Keratinocyte (primary cell): Measurements from ENCODE around the gene SORBS1. TPM values are rescaled to one million over a fixed set of nuclear protein-coding genes. Genes with fewer than 3 reads are reported as not detected.

ENCODE experiments used
- DNase-seq: peaks from one replicate; pipeline ENCODE4 v3.0.0-alpha.2; 2011; ENCODE audit warnings: low read depth, missing footprints, low spot score
- FAIRE-seq: peaks from 2 replicates; lab custom pipeline; 2011; peaks lifted over from hg19 to GRCh38; lab: Jason Lieb, UNC
- H2AFZ ChIP-seq: 2 replicates; pipeline ENCODE4 v1.6.0; 2012; ENCODE audit warnings: low read length, control low read depth, inconsistent platforms; ENCODE audit not compliant: control insufficient read depth
- H3K27ac ChIP-seq: 2 replicates; pipeline ENCODE4 v1.5.1; 2011; ENCODE audit warnings: low read length; ENCODE audit not compliant: control insufficient read depth, insufficient read depth
- H3K27me3 ChIP-seq: 3 replicates; pipeline ENCODE4 v1.6.0; 2011; ENCODE audit warnings: low read length; ENCODE audit not compliant: control insufficient read depth, insufficient read depth; ENCODE audit errors: extremely low read depth
- H3K36me3 ChIP-seq, 2 experiments: 2 replicates in 1 of 2; 3 replicates in 1 of 2; pipeline ENCODE4 v1.5.1; 2011; ENCODE audit warnings: low read length in 2 of 2, mild to moderate bottlenecking in 1 of 2; ENCODE audit not compliant: control insufficient read depth in 2 of 2, insufficient read depth in 2 of 2; ENCODE audit errors: extremely low read depth in 1 of 2
- H3K4me1 ChIP-seq: 3 replicates; pipeline ENCODE4 v1.5.1; 2011; ENCODE audit warnings: low read length; ENCODE audit not compliant: control insufficient read depth, insufficient read depth; ENCODE audit errors: extremely low read depth
- H3K4me2 ChIP-seq: 3 replicates; pipeline ENCODE4 v1.6.0; 2011; ENCODE audit warnings: low read depth, low read length; ENCODE audit not compliant: control insufficient read depth, insufficient read depth; ENCODE audit errors: extremely low read depth
- H3K4me3 ChIP-seq, 3 experiments: fragments of 200-600 bp in 1 of 3; sonication (generic) in 1 of 3; 2 replicates in 2 of 3; 3 replicates in 1 of 3; pipeline ENCODE4 v1.5.1; 2011 to 2016; ENCODE audit warnings: low read length in 3 of 3, mild to moderate bottlenecking in 3 of 3, control low read depth in 2 of 3, inconsistent platforms in 1 of 3, low read depth in 1 of 3, mixed read lengths in 1 of 3, mixed run types in 1 of 3, moderate library complexity in 1 of 3; ENCODE audit not compliant: control insufficient read depth in 2 of 3, insufficient read depth in 2 of 3; ENCODE audit errors: extremely low read depth in 1 of 3
- H3K79me2 ChIP-seq: 2 replicates; pipeline ENCODE4 v1.6.0; 2012; ENCODE audit warnings: low read length; ENCODE audit not compliant: control insufficient read depth, insufficient read depth
- H3K9ac ChIP-seq: 3 replicates; pipeline ENCODE4 v1.6.0; 2011; ENCODE audit warnings: low read length; ENCODE audit not compliant: control insufficient read depth, insufficient read depth; ENCODE audit errors: extremely low read depth
- H3K9me1 ChIP-seq: 3 replicates; pipeline ENCODE4 v1.6.0; 2011; ENCODE audit warnings: low read length; ENCODE audit not compliant: control insufficient read depth, insufficient read depth; ENCODE audit errors: extremely low read depth
- H3K9me3 ChIP-seq: 2 replicates; pipeline ENCODE4 v1.5.1; 2012; ENCODE audit warnings: low read depth, low read length; ENCODE audit not compliant: control insufficient read depth
- H4K20me1 ChIP-seq: 3 replicates; pipeline ENCODE4 v1.6.0; 2011; ENCODE audit warnings: low read length; ENCODE audit not compliant: control insufficient read depth, insufficient read depth; ENCODE audit errors: extremely low read depth
- EZH2 ChIP-seq: IDR thresholded peaks from one replicate; pipeline ENCODE4 v1.6.1; 2012; ENCODE audit warnings: inconsistent platforms, mild to moderate bottlenecking, low read length, moderate library complexity
- dilution Hi-C: fragments of 300-500 bp; cut with MboI; formaldehyde crosslinking; loops from one replicate; pipeline ENCODE4 v1.7.0; 2020; ENCODE audit warnings: low sequenced_read_pairs; ENCODE audit not compliant: extremely low pct_ligation_motif_present
- polyA plus RNA-seq, 5 experiments: library from polyadenylated mRNA; depleted of rRNA in 3 of 5; stranded (reverse) in 3 of 5; stranded (forward) in 1 of 5; unstranded in 1 of 5; fragments of >200 nt; gene quantifications; 1 replicate in 1 of 5; 2 replicates in 3 of 5; 3 replicates in 1 of 5; pipeline versions ENCODE4 v1.2.1 to v1.2.3, GENCODE V29; 2011 to 2012; ENCODE audit warnings: missing spikeins in 2 of 5, low read depth in 1 of 5, low replicate concordance in 1 of 5
- TF ChIP-seq, protein P1 (sequence below), 3 experiments: IDR thresholded peaks in 1 of 3; conservative IDR thresholded peaks in 1 of 3; optimal IDR thresholded peaks in 1 of 3; 2 replicates in 2 of 3; 3 replicates in 1 of 3; pipeline versions ENCODE3 to v1.5.1; 2011; ENCODE audit warnings: low read length in 3 of 3, mild to moderate bottlenecking in 3 of 3, moderate library complexity in 2 of 3, control low read depth in 1 of 3, inconsistent platforms in 1 of 3; ENCODE audit not compliant: insufficient read depth in 2 of 3; ENCODE audit errors: extremely low read depth in 1 of 3

The SORBS1 gene
- polyA plus RNA-seq, 1 donor (not counting 4 experiments of a cell fraction or from before 2014, with no cell fraction given): 0.42 TPM

DNA sequence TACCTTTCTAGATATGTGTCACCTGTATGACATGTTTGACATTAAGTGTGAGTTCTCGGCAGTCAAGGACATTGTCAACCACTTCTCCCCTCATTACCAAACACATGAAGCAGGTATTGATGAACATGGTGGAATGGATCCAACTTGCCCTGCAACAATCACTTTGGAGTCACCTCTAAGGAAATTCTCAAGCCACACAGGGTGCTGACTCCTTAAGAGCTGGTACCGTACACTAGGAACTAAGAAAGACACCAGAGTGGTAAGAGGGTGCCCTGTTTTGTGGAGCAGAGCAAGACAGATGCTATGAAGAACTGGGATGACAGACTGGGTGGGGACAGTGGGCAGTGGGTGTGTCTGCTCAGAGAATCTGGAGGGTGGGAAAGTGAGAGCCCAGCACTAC is 17.4 kb upstream of the SORBS1 start:
- H3K4me3 ChIP-seq: no peak overlapping the region
- H3K36me3 ChIP-seq: no peaks in the 10 kb centered on the region
- H3K9ac ChIP-seq: no peak overlapping the region
- DNase-seq (no peak), FAIRE-seq (no peak)
- no peaks in the 10 kb centered on the region for H4K20me1 ChIP-seq
- H3K9me3 ChIP-seq: no peaks in the 10 kb centered on the region
- H3K4me1 ChIP-seq: no peaks in the 10 kb centered on the region
- H2AFZ ChIP-seq: no peak overlapping the region
- dilution Hi-C loops: no loop called here
- H3K27ac ChIP-seq: no peak overlapping the region
- TF ChIP-seq EZH2: no peak
- TF ChIP-seq, protein P1, sequence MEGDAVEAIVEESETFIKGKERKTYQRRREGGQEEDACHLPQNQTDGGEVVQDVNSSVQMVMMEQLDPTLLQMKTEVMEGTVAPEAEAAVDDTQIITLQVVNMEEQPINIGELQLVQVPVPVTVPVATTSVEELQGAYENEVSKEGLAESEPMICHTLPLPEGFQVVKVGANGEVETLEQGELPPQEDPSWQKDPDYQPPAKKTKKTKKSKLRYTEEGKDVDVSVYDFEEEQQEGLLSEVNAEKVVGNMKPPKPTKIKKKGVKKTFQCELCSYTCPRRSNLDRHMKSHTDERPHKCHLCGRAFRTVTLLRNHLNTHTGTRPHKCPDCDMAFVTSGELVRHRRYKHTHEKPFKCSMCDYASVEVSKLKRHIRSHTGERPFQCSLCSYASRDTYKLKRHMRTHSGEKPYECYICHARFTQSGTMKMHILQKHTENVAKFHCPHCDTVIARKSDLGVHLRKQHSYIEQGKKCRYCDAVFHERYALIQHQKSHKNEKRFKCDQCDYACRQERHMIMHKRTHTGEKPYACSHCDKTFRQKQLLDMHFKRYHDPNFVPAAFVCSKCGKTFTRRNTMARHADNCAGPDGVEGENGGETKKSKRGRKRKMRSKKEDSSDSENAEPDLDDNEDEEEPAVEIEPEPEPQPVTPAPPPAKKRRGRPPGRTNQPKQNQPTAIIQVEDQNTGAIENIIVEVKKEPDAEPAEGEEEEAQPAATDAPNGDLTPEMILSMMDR (optimal IDR thresholded peaks at IDR 0.05 in 1 of 3, IDR thresholded peaks at IDR 0.05 in 1 of 3, conservative IDR thresholded peaks at IDR 0.05 in 1 of 3; ENCODE audit: extremely low read depth in 1 of 3, insufficient read depth in 2 of 3, low read length in 3 of 3): no peak
- no peaks in the 10 kb centered on the region for H3K27me3 ChIP-seq
- H3K79me2 ChIP-seq: no peaks in the 10 kb centered on the region
- H3K4me2 ChIP-seq: no peak overlapping the region
- no peaks in the 10 kb centered on the region for H3K9me1 ChIP-seq

DNA sequence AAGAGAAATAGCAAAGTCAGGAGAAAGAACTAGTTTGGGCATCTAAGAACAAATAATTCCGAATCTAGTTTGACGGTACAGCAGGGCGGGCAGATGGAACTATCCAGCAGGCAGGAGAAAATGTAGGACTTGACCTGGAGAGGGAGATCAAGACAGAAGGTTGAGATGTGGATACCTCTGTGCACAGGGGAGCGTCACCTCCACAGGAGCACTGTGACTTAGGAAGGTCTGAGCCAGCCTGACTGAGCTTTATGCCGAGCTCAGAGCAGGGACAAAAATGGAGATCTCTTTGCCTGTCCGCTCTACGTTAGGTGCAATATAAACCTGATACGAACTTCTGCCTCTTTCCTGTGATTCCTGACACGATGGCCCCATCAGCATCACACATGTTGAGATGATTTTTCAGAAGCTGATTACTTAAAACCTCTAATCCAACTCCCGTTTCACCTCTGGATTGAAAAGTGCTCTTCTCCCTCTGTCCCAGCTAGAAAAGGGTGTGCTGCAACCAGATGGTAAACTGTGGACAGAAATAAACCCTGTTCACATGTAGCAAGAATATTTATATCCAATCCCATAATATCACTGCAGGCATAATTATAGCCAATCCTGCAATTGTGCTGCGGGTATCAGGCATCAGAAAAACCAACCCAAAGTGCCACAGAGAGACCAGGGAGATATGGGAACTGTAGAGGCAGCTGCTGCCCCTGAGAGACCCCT is 13.6 kb upstream of the SORBS1 start:
- H3K9me3 ChIP-seq: no peaks in the 10 kb centered on the region
- H2AFZ ChIP-seq: no peak overlapping the region
- dilution Hi-C loops: no loop called here
- no peaks in the 10 kb centered on the region for H4K20me1 ChIP-seq
- no peak overlapping the region for H3K27ac ChIP-seq
- no peaks in the 10 kb centered on the region for H3K4me1 ChIP-seq
- H3K4me3 ChIP-seq: no peak overlapping the region
- TF ChIP-seq EZH2: no peak
- TF ChIP-seq, protein P1 (optimal IDR thresholded peaks at IDR 0.05 in 1 of 3, IDR thresholded peaks at IDR 0.05 in 1 of 3, conservative IDR thresholded peaks at IDR 0.05 in 1 of 3; ENCODE audit: extremely low read depth in 1 of 3, insufficient read depth in 2 of 3, low read length in 3 of 3): no peak
- H3K4me2 ChIP-seq: no peak overlapping the region
- no peaks in the 10 kb centered on the region for H3K27me3 ChIP-seq
- no peaks in the 10 kb centered on the region for H3K9me1 ChIP-seq
- H3K36me3 ChIP-seq: no peaks in the 10 kb centered on the region
- no peaks in the 10 kb centered on the region for H3K79me2 ChIP-seq
- DNase-seq (no peak), FAIRE-seq (no peak)
- H3K9ac ChIP-seq: no peak overlapping the region
